ENCODE measurements around the gene RMDN2.
"Not testable (repeated sequence)": the region's sequence is repeated elsewhere in the genome, so short reads cannot be mapped to it uniquely, and the experiment has no call there.

The RMDN2 gene

GRCh38 chr2:37898448-37898847, 26.6 kb upstream of the RMDN2 start:
- FAIRE-seq, result no peak

GRCh38 chr2:37902991-37903390, 22.1 kb upstream of the RMDN2 start:
- FAIRE-seq, result no peak

- no peak for FAIRE-seq
These were observed 20.7 kb upstream of the RMDN2 start for GRCh38 chr2:37904425-37904824.

GRCh38 chr2:37904993-37905392, 20.1 kb upstream of the RMDN2 start:
- FAIRE-seq, result no peak

- no peak for FAIRE-seq
These were observed 19.0 kb upstream of the RMDN2 start for GRCh38 chr2:37906131-37906530.

GRCh38 chr2:37907501-37908225, 17.4 kb upstream of the RMDN2 start:
- no peak for FAIRE-seq

- FAIRE-seq, result no peak
These were observed 13.7 kb upstream of the RMDN2 start for GRCh38 chr2:37911296-37911873.

GRCh38 chr2:37912056-37912455, 13.0 kb upstream of the RMDN2 start:
- peak; percentile 5 for FAIRE-seq

- no peak for FAIRE-seq
These were observed 12.5 kb upstream of the RMDN2 start for GRCh38 chr2:37912616-37913015.

GRCh38 chr2:37914340-37914739, 10.7 kb upstream of the RMDN2 start:
- no peak for FAIRE-seq

GRCh38 chr2:37915773-37916172, 9.3 kb upstream of the RMDN2 start:
- FAIRE-seq, result no peak

- FAIRE-seq, result no peak
These were observed 8.5 kb upstream of the RMDN2 start for GRCh38 chr2:37916512-37917082.

- no peak for FAIRE-seq
These were observed 7.5 kb upstream of the RMDN2 start for GRCh38 chr2:37917281-37918228.

GRCh38 chr2:37918742-37919186, 6.3 kb upstream of the RMDN2 start:
- FAIRE-seq, result no peak

- no peak for FAIRE-seq
These were observed 5.5 kb upstream of the RMDN2 start for GRCh38 chr2:37919631-37920032.

GRCh38 chr2:37920570-37920969, 4.5 kb upstream of the RMDN2 start:
- FAIRE-seq, result no peak

GRCh38 chr2:37921781-37922180, 3.3 kb upstream of the RMDN2 start:
- no peak for FAIRE-seq

- FAIRE-seq, result no peak
These were observed 1.6 kb upstream of the RMDN2 start for GRCh38 chr2:37923308-37924055.

GRCh38 chr2:37926635-37927034, 1.5 kb downstream of the RMDN2 start:
- no peak for FAIRE-seq

GRCh38 chr2:37928377-37928776, 3.3 kb downstream of the RMDN2 start:
- no peak for FAIRE-seq

GRCh38 chr2:37930392-37930791, 5.3 kb downstream of the RMDN2 start:
- not testable (repeated sequence) for FAIRE-seq

- not testable (repeated sequence) for FAIRE-seq
These were observed 7.8 kb downstream of the RMDN2 start for GRCh38 chr2:37932873-37933272.

Measured in islet of Langerhans (tissue), 1 donor.